ENCODE data around the gene KLF11. TPM values are rescaled to one million over a fixed set of nuclear protein-coding genes. Genes with fewer than 3 reads are reported as not detected.

The KLF11 gene
- total and polyA plus RNA-seq, 9 donors: 21.6 to 45.3 (median 31.4) TPM

DNA sequence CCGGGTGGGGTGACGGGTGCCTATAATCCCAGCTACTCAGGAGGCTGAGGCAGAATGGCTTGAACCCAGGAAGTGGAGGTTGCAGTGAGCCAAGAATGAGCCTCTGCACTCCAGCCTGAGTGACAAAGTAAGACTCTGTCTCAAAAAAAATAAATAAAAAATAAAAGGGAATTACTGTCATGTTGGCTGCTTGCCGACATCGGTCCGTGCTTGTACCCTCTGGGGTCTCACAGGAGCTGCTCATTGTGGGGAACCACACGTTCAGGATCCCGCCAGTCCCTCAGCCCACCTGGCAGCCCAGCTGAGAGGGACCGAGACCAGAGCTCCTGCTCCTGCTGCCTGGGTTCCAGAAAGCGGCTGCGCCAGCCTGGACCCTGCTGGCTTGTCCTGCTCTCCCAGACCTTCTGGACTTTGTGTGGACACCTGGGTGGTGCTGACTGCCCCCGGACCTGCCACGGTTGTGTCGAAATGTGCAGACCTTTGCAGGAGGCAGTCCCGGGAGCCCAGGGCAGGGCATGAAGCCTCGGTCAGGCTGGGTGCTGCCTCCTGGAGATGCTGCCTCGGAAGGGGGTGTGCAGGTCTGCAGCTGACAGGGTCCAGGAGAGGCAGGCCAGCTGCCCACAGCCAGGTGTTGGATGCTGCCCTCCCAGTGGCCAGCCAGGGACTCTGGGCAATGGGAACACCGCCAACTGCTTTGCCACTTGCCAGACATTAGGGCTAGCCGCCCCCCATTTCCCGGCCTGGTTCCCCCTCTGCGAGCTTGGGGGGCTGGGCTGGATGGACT is 16.4 kb downstream of the KLF11 start:
- Histone ChIP-seq H3K27ac (no peak overlapping the region), H3K4me3 (no peak overlapping the region), H3K9me3 (no peaks in the 10 kb centered on the region), H3K27me3 (no peaks in the 10 kb centered on the region), H3K4me1 (ENCODE audit: insufficient read depth) (peaks cover 4% of the 10 kb centered on the region), H3K36me3 (no peaks in the 10 kb centered on the region)
- intact Hi-C loops (cut with DNase I): loop anchor here in 1 of 4 donors (10.0 kb wide), 1 partner anchor 245 kb away; no protein-coding TSS in a partner anchor
- WGBS, 3 donors: 82 to 94% (median 83%) methylated on average over 16 to 20 of the region's 20 CpGs
- peak in 2 of 5 donors; percentile 50 to 57 for DNase-seq
- no peak for TF ChIP-seq POLR2A (IDR thresholded peaks at IDR 0.05)
- TF ChIP-seq, protein P1, sequence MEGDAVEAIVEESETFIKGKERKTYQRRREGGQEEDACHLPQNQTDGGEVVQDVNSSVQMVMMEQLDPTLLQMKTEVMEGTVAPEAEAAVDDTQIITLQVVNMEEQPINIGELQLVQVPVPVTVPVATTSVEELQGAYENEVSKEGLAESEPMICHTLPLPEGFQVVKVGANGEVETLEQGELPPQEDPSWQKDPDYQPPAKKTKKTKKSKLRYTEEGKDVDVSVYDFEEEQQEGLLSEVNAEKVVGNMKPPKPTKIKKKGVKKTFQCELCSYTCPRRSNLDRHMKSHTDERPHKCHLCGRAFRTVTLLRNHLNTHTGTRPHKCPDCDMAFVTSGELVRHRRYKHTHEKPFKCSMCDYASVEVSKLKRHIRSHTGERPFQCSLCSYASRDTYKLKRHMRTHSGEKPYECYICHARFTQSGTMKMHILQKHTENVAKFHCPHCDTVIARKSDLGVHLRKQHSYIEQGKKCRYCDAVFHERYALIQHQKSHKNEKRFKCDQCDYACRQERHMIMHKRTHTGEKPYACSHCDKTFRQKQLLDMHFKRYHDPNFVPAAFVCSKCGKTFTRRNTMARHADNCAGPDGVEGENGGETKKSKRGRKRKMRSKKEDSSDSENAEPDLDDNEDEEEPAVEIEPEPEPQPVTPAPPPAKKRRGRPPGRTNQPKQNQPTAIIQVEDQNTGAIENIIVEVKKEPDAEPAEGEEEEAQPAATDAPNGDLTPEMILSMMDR (IDR thresholded peaks at IDR 0.05): no peak
- no peak for TF ChIP-seq EP300 (IDR thresholded peaks at IDR 0.05)

DNA sequence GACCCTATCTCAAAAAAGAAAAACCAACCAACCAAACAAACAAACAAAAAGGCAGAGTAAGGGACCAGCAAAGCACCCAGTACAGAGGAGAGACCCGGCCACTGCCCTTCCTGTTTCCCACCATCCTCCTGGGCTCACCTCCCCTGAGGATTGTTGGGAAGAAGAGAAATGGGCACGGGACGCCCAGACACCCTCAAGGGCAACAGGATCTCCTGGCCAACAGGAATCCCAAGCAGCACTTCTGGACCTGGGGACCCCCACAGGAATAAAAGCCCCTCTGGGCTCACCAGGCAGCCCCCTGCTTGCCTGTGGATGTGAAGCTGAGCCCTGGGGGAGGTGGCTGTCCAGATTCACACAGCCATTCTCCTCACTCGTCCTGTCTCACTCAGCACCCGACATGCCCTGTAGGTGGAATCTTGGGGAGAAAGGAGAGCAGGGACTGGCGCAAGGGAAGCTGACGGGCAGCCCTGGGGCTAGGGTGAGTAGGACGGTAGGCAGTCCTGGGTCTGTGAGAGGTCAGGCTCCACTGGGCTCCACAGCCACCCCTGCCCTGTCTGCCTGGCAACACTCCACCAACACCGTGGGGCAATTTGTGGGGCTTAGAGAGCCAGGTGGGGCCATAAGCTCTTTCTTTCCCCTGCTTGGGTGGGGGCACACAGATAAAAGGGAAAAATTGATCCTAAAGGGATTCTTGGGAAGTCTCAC is 18.0 kb downstream of the KLF11 start:
- Histone ChIP-seq H3K36me3 (no peaks in the 10 kb centered on the region), H3K9me3 (no peaks in the 10 kb centered on the region), H3K4me3 (no peak overlapping the region), H3K4me1 (ENCODE audit: insufficient read depth) (peaks cover 4% of the 10 kb centered on the region), H3K27me3 (no peaks in the 10 kb centered on the region), H3K27ac (no peak overlapping the region)
- intact Hi-C loops (cut with DNase I): no loop called here
- 90 to 97% (median 91%) methylated on average over 9 of the region's 9 CpGs for WGBS, 3 donors
- TF ChIP-seq, protein P1 (IDR thresholded peaks at IDR 0.05): no peak
- TF ChIP-seq EP300 (IDR thresholded peaks at IDR 0.05) (no peak), POLR2A (IDR thresholded peaks at IDR 0.05) (no peak)
- peak in 1 of 5 donors; percentile 30 for DNase-seq

DNA sequence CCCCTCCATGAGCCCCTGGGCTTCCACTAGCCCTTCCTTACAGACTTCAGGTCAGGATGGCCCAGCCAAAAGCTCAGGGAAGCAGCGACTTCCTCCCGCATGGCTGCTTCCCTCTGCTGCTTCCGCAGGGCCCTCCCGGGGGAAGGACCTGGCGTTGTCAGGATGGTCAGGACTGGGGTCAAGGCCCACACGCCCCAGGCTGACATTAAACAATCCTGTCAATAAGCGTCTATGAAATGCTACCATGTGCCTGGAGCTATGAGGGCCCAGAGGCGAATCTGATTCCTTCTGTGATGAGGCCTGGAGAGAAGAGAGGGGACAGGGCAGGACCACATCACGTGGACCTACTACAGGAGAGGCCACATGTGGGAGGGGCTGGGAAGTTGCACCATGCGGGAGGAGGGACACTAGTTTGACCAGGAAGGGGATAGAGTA is 19.6 kb downstream of the KLF11 start:
- H3K9me3 ChIP-seq: no peaks in the 10 kb centered on the region
- TF ChIP-seq, protein P1 (IDR thresholded peaks at IDR 0.05): no peak
- TF ChIP-seq EP300 (IDR thresholded peaks at IDR 0.05) (no peak), POLR2A (IDR thresholded peaks at IDR 0.05) (no peak)
- H3K4me3 ChIP-seq: no peak overlapping the region
- H3K4me1 ChIP-seq (ENCODE audit: insufficient read depth): peaks cover 2% of the 10 kb centered on the region
- no peak for DNase-seq
- intact Hi-C loops (cut with DNase I): no loop called here
- no peaks in the 10 kb centered on the region for H3K27me3 ChIP-seq
- H3K36me3 ChIP-seq: no peaks in the 10 kb centered on the region
- no peak overlapping the region for H3K27ac ChIP-seq
- 51 to 71% (median 59%) methylated on average over 10 of the region's 10 CpGs for WGBS, 3 donors

DNA sequence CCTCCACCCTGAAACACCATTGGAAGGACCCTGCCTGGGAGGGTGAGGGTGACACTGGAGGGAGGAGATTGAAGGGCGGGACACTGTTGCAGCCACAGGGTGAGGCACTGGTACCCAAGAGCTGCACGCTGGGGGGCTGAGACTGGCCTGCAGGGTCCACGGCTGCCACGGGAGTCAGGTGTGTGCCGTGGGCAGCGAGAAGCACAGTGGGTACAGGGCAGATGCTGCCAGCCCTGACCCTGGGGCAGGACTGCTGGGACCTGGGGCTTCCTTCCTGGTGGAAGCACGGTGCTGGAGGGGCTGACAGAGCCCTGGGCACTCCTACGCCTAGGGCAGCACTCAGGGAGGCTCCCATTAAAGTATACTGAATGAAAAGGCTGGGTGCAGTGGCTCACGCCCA is 20.2 kb downstream of the KLF11 start:
- TF ChIP-seq, protein P1 (IDR thresholded peaks at IDR 0.05): no peak
- no peak for TF ChIP-seq EP300 (IDR thresholded peaks at IDR 0.05)
- no peak for TF ChIP-seq POLR2A (IDR thresholded peaks at IDR 0.05)
- H3K36me3 ChIP-seq: no peaks in the 10 kb centered on the region
- no peak for DNase-seq
- WGBS, 3 donors: 91 to 94% (median 92%) methylated on average over 9 of the region's 9 CpGs
- H3K9me3 ChIP-seq: no peaks in the 10 kb centered on the region
- H3K4me3 ChIP-seq: no peak overlapping the region
- no peaks in the 10 kb centered on the region for H3K27me3 ChIP-seq
- H3K27ac ChIP-seq: no peak overlapping the region
- intact Hi-C loops (cut with DNase I): no loop called here
- H3K4me1 ChIP-seq (ENCODE audit: insufficient read depth): no peaks in the 10 kb centered on the region

Measured in ovary (tissue), 9 donors.